IgD-negative memory B cell (primary cell): Measurements from ENCODE around the gene FGFR4. TPM values are rescaled to one million over a fixed set of nuclear protein-coding genes. Genes with fewer than 3 reads are reported as not detected.

ENCODE experiments used
- H3K27ac Mint-ChIP-seq, 3 donors: one replicate each; pipeline ENCODE4 v1.8.0; 2020 to 2022; ENCODE audit warnings: mild to moderate bottlenecking in 3 of 3, mixed read lengths in 3 of 3, moderate library complexity in 1 of 3
- H3K27me3 Mint-ChIP-seq: one replicate; pipeline ENCODE4 v1.8.0; 2021; ENCODE audit warnings: mixed read lengths
- H3K36me3 Mint-ChIP-seq: one replicate; pipeline ENCODE4 v1.8.0; 2020; ENCODE audit warnings: mild to moderate bottlenecking, mixed read lengths
- H3K4me1 Mint-ChIP-seq, 3 donors: one replicate each; pipeline ENCODE4 v1.8.0; 2020 to 2022; ENCODE audit warnings: mixed read lengths in 3 of 3, mild to moderate bottlenecking in 1 of 3
- H3K4me3 Mint-ChIP-seq, 4 donors: one replicate each; pipeline ENCODE4 v1.8.0; 2020 to 2022; ENCODE audit warnings: mild to moderate bottlenecking in 4 of 4, mixed read lengths in 4 of 4, moderate library complexity in 3 of 4
- H3K9me3 Mint-ChIP-seq, 3 donors: one replicate each; pipeline ENCODE4 v1.8.0; 2020 to 2021; ENCODE audit warnings: mixed read lengths in 3 of 3, mild to moderate bottlenecking in 1 of 3
- polyA plus RNA-seq: library from polyadenylated mRNA; unstranded; fragments of 300-500 nt; fragmentation: Illumina TruSeq; gene quantifications from one replicate; pipeline ENCODE4 v1.2.3, GENCODE V29; 2021

Gene FGFR4
- polyA plus RNA-seq, 1 donor from 2014 or later, result 0.38 TPM

DNA sequence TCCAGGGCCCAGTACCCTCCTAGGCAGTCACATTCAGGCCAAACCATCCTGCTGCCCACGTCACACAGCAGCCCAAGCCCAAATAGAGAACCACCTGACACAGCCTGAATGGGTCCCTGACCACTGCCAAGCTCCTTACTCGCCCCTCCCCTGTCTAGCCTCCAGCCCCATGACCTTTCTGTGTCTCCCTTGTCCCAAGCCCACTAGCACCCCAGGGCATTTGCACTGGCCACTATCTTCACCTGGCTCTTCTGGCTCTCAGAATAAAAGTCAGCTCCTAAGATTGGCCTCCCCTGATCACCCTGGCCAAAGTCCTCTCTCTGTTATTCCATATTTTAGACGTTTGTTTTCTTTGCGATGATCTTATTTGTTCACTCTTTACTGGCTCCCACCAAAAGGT is 20.4 kb downstream of the FGFR4 start:
- H3K27ac Mint-ChIP-seq, result no peak overlapping the region
- H3K4me3 Mint-ChIP-seq, result no peak overlapping the region
- H3K4me1 Mint-ChIP-seq, result peaks cover 0 to 5% (median 4%) of the 10 kb centered on the region in 3 donors
- H3K27me3 Mint-ChIP-seq, result peaks cover 10% of the 10 kb centered on the region
- H3K36me3 Mint-ChIP-seq, result no peaks in the 10 kb centered on the region
- H3K9me3 Mint-ChIP-seq, result no peaks in the 10 kb centered on the region

DNA sequence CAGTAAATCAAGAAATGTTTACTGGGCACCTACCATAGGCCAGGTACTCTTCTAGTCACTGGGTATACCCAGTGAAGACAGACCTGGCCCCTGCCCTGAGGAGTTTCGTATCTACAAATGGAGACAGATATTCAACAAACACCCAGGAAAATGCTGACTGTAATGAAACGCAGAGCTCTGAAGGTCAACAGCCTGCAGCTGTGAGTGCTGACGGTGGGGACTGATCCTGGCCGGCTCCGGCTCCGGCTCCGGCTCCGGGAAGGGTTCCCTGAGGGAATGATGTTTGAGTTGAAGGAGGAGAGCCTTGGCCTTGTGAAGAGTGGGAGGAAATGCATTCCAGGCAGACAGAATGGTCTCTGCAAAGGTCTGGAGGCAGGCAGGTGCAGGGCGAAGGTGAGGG is 23.1 kb downstream of the FGFR4 start:
- no peak overlapping the region for H3K27ac Mint-ChIP-seq
- H3K27me3 Mint-ChIP-seq, result peaks cover 4% of the 10 kb centered on the region
- no peak overlapping the region for H3K4me3 Mint-ChIP-seq
- no peaks in the 10 kb centered on the region for H3K36me3 Mint-ChIP-seq
- H3K9me3 Mint-ChIP-seq, result no peaks in the 10 kb centered on the region
- peaks cover 5 to 8% (median 8%) of the 10 kb centered on the region in 3 donors for H3K4me1 Mint-ChIP-seq

DNA sequence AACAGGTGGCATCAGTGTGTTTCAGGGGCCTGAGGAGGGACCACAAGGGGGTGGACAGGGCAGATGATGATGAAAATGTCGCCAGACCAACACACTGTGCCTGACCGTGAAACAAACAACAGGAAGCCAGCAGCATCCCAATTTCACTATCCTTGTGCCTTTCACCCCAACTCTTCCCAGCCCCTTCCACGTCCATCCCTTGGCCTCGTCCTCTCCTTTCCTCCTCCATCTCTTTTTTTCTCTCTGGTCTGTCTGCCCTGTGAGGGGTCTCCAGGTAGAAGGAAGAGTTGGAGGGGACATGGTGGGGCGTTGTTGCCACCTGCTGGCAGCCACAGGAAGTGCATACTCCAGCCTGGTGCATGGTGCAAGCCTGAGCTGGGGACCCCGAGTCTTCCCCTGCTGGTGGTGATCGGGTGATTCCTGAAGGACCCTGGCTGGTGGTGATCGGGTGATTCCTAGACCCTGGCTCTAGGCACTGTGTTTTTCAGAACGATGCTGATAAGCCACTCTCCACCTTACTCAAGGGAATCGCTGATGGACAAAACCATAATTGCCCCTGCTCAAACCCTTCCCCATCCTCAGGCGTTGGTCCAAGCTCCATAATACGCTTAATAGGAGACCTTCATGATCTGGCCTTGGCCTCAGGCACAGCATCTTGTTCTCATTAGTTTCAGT is 25.1 kb downstream of the FGFR4 start:
- Mint-ChIP-seq H3K27ac (no peak overlapping the region), H3K4me1 (peaks cover 8 to 14% (median 14%) of the 10 kb centered on the region in 3 donors), H3K27me3 (peaks cover 5% of the 10 kb centered on the region), H3K36me3 (no peaks in the 10 kb centered on the region), H3K9me3 (no peaks in the 10 kb centered on the region), H3K4me3 (peak overlapping the region in 1 of 4 donors; percentile 48)

DNA sequence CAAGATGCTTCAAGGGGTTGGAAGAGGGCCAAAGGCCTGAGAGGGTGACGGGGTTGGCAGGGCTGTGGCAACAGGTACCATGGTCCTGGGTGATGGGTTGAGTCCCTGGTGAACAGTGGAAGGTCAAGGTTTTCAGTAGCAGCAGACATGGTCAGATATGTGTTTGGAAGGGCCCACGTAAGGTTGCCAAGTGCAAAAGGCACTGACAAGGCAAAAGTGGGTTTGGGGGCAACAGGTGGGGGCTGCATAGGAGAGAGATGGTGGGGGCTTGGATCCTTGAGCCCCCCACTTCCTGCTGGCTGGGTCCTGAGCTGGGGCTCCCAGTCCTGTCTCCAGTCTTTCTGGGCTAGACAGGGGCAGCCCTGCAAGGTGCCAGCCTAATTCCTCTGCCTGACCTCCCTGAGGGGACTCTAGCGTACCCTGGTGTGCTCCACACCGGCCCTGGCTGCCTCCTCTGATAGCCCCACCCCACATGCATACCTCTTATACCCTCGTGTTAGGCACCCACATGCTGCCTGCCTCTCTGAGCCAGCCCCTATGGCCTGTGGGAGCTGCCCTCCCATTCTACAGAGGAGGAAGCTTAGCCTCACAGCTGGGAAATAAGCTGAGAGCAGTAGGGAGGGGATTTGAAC is 26.0 kb downstream of the FGFR4 start:
- peaks cover 3% of the 10 kb centered on the region for H3K27me3 Mint-ChIP-seq
- H3K4me3 Mint-ChIP-seq, result no peak overlapping the region
- H3K36me3 Mint-ChIP-seq, result no peaks in the 10 kb centered on the region
- H3K27ac Mint-ChIP-seq, result no peak overlapping the region
- H3K9me3 Mint-ChIP-seq, result no peaks in the 10 kb centered on the region
- peaks cover 8 to 16% (median 16%) of the 10 kb centered on the region in 3 donors for H3K4me1 Mint-ChIP-seq

DNA sequence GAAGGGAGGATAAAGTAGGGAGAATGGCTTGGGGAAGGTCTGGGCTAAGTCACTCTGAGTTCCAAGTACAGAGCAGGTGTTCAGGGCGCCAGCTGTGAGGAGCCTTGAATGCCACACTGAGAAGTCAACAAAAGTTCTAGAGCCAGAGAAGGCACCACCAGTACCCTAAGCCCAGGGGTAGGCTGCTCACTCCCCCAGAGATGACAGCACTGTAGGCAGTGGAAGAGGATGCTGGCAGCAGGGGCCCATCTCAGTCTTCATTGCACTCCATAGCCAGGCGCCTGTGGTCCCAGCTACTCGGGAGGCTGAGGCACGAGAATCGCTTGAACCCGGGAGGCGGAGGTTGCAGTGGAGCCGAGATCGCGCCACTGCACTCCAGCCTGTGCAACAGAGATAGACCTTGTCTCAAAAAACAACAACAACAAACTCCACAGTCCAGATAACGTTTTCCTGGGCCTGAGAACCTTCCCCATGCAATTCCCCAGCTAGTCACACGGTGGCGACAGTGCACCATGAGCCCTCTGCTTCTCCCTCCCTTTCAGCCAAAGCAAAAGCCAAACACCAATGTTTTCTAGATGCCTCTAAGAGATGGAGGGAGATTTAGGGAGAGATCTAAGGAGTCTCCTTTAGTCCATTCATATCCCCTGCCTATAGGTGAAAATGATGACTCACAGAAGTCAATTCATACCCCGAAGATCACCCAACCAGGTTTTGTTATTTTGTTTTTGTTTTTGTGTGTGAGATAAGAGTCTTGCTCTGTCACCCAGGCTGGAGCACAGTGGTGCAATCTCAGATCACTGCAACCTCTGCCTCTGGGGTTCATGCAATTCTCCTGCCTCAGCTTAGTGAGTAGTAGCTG is 27.1 kb downstream of the FGFR4 start:
- Mint-ChIP-seq H3K4me1 (peaks cover 8 to 17% (median 16%) of the 10 kb centered on the region in 3 donors), H3K36me3 (no peaks in the 10 kb centered on the region), H3K27ac (peak overlapping the region in 1 of 3 donors; percentile 86), H3K4me3 (peak overlapping the region in 1 of 4 donors; percentile 25), H3K9me3 (no peaks in the 10 kb centered on the region), H3K27me3 (peaks cover 3% of the 10 kb centered on the region)

DNA sequence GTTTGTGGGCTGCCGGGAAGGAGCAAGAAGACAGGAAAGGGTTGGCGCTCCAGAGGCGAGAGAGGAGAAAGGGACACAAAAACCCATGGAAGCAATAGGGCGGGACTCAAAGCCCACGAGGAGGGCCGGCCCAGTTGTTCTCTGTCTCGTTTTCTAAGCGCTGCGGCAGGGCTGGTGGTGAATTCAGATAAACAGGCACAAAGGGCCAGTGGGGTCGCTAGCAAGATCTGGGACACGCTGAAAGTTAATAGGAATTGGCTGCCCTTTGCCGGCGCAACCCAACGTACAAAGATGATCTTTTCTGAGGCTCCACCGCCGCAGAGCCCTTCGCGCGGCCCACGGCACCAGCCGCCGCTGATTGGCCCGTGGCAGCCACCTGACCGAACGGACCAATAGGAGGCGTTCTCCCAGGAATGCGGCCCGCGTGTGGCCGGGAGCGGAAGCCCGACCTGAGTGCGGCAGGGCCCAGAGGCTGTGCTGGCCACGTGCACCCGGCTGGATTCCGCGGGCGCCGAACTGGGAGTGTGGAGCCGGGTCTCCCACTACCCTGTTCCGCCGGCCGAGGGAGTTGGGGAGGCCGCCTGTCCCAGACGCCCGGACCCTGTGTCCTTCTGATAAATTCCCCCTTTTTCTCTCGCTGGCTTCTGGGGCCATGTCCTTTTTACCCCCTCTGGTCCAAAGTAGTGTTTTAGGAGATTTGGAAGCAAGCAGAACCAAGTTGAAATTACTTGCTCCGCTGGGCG is 30.1 kb downstream of the FGFR4 start:
- H3K4me1 Mint-ChIP-seq, result peaks cover 3 to 16% (median 14%) of the 10 kb centered on the region in 3 donors
- peaks cover 1% of the 10 kb centered on the region for H3K27me3 Mint-ChIP-seq

DNA sequence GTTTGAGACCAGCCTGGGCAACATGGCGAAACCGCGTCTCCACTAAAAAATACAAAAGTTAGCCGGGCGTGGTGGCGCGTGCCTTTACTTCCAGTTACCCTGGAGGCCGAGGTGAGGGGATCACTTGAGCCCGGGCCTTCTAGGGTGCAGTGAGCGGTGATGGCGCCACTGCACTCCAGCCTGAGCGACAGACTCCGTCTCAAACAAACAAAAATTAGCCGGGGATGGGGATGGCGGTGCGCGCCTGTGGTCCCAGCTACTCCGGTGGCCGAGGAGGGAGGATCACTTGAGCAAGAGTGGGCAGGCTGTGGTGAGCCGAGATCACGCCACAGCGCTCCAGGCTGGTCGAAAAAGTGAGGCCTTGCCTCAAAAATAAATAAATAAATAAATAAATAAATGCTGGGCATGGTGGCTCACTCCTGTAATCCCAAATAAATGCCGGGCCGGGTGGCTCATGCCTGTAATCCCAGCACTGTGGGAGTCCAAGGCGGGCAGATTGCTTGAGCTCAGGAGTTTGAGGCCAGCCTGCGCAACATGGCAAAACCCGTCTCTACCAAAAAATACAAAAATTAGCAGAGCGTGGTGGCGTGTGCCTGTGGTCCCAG is 30.8 kb downstream of the FGFR4 start:
- H3K27me3 Mint-ChIP-seq, result peaks cover 1% of the 10 kb centered on the region
- H3K4me1 Mint-ChIP-seq, result peaks cover 3 to 16% (median 13%) of the 10 kb centered on the region in 3 donors
- no peaks in the 10 kb centered on the region for H3K9me3 Mint-ChIP-seq
- H3K27ac Mint-ChIP-seq, result peak overlapping the region in 1 of 3 donors; percentile 22
- no peaks in the 10 kb centered on the region for H3K36me3 Mint-ChIP-seq
- peak overlapping the region in 1 of 4 donors; percentile 54 for H3K4me3 Mint-ChIP-seq

More for the DNA sequence above, 30.1 kb downstream of the FGFR4 start:
- Mint-ChIP-seq H3K4me3 (peak overlapping the region; percentile 41 to 90 (median 66)), H3K36me3 (no peaks in the 10 kb centered on the region), H3K27ac (peak overlapping the region in 2 of 3 donors; percentile 3 to 70), H3K9me3 (no peaks in the 10 kb centered on the region)

DNA sequence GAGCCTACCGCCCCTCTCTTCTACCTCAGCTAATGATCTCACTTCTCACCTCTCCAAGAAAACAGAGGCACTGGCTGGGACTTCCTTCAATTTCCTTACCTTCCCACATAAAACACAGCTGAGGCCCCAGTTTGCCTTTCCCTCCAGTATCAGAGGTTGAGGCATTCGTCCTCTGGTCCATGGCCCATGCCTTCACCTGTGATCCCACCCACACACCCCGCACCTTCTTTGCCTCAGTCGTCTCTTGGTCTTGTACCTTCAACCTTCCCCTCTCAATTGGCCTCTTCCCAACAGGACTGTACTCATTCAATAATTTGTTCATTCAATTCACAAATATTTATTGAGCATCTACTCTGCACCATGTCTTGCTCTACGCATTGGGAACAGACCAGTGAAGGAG is 35.9 kb downstream of the FGFR4 start:
- H3K9me3 Mint-ChIP-seq, result no peaks in the 10 kb centered on the region
- no peak overlapping the region for H3K4me3 Mint-ChIP-seq
- H3K27ac Mint-ChIP-seq, result peak overlapping the region in 1 of 3 donors; percentile 20

DNA sequence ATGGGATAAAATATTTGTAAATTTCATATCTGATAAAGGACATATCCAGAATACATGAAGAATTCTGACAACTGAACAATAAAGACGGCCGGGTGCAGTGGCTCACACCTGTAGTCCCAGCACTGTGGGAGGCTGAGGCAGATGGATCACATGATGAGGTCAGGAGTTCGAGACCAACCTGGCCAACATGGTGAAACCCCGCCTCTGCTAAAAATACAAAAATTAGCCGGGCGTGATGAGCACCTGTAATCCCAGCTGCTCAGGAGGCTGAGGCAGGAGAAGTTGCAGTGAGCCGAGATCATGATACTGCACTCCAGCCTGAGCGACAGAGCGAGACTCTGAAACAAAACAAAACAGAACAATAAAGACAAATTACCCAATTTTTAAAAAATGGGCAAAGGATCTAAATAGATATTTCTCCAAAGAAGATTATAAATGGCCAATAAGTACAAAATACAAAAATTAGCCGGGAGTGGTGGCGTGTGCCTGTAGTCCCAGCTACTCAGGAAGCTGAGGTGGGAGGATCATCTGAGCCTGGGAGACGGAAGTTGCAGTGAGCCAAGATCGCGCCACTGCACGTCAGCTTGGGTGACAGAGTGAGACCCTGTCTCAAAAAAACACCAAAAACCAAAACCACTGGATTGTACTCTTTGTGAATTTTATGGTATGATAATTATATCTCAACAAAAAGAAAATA is 37.2 kb downstream of the FGFR4 start:
- Mint-ChIP-seq H3K4me1 (peaks cover 17 to 23% (median 23%) of the 10 kb centered on the region in 3 donors), H3K9me3 (no peaks in the 10 kb centered on the region), H3K27me3 (no peaks in the 10 kb centered on the region), H3K27ac (peak overlapping the region; percentile 4 to 88 (median 20)), H3K4me3 (peak overlapping the region; percentile 76 to 88 (median 84)), H3K36me3 (no peaks in the 10 kb centered on the region)

More for the DNA sequence above, 35.9 kb downstream of the FGFR4 start:
- H3K4me1 Mint-ChIP-seq, result peaks cover 12 to 15% (median 14%) of the 10 kb centered on the region in 3 donors
- H3K36me3 Mint-ChIP-seq, result no peaks in the 10 kb centered on the region
- no peaks in the 10 kb centered on the region for H3K27me3 Mint-ChIP-seq

DNA sequence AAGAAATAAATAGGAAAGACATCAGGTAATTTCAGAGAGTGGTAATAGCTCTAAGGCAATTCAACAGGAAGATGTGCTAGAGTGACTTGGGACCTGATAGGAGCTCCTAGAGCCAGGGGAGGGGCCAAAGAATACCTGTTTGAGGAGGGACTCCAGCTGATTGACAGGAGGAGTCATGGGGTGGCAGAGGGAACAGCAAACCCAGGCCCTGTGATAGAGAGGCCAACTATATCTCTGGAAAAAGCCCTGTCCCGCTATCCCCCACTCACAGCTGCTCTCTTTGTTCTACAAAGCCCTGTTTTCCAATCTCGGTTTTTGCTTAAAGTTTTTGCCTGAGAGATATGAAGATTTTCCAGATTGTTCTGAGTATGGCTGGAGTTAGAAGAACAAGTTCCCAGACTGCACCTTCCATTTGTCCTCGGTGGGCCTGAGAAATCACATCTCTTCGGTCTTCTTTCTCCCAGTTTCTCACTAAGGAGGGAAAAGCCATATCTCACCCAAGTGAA is 37.8 kb downstream of the FGFR4 start:
- Mint-ChIP-seq H3K27me3 (no peaks in the 10 kb centered on the region), H3K4me3 (peak overlapping the region; percentile 76 to 88 (median 84)), H3K36me3 (no peaks in the 10 kb centered on the region), H3K9me3 (no peaks in the 10 kb centered on the region), H3K27ac (peak overlapping the region in 1 of 3 donors; percentile 88), H3K4me1 (peaks cover 23 to 29% (median 26%) of the 10 kb centered on the region in 3 donors)

DNA sequence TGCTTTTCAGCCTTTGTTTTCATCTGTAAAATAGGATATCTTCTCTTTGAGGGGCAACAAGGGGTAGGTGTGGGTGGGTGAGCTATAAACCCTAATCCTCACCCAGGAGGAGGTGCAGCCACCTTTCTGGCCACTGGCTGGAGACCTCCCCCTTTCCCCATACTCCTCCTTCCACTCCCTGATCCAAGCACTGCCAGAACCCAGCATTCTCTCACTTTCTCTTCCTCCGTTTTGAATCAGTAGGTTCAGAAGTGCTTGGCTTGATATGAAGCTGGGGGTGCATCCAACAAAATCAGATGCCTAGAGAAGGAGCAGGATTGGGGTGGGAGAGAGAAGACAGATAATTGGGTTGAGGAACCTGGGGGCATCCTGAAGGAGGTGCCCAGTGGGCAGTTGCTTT is 40.1 kb downstream of the FGFR4 start:
- Mint-ChIP-seq H3K4me3 (no peak overlapping the region), H3K9me3 (no peaks in the 10 kb centered on the region), H3K27ac (no peak overlapping the region), H3K27me3 (no peaks in the 10 kb centered on the region), H3K4me1 (peaks cover 26 to 36% (median 33%) of the 10 kb centered on the region in 3 donors), H3K36me3 (no peaks in the 10 kb centered on the region)

DNA sequence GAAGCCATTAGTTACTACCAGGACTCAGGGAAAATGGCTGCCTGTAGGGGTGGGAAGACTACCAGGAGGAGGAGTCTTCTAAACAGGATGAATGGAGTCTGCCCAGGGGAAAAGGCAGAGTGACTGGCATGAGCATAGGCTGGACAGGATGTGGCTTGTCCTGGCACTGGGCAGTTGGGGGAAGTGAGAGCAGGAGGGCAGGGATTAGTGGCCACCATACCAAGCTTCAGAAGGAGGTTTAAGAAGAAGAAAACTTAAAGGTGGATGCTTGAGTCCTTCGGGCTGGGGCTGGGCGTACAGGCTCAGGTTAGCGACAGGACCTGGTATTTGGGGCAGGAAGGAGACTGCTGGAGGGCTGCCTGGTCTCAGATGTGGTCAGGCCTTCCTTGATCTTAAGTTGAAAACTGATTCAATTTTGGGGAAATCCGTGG is 41.9 kb downstream of the FGFR4 start:
- H3K4me3 Mint-ChIP-seq, result peak overlapping the region in 2 of 4 donors; percentile 15 to 59
- H3K36me3 Mint-ChIP-seq, result no peaks in the 10 kb centered on the region
- no peaks in the 10 kb centered on the region for H3K27me3 Mint-ChIP-seq
- H3K9me3 Mint-ChIP-seq, result no peaks in the 10 kb centered on the region
- H3K27ac Mint-ChIP-seq, result peak overlapping the region in 2 of 3 donors; percentile 77 to 78
- peaks cover 24 to 36% (median 33%) of the 10 kb centered on the region in 3 donors for H3K4me1 Mint-ChIP-seq

DNA sequence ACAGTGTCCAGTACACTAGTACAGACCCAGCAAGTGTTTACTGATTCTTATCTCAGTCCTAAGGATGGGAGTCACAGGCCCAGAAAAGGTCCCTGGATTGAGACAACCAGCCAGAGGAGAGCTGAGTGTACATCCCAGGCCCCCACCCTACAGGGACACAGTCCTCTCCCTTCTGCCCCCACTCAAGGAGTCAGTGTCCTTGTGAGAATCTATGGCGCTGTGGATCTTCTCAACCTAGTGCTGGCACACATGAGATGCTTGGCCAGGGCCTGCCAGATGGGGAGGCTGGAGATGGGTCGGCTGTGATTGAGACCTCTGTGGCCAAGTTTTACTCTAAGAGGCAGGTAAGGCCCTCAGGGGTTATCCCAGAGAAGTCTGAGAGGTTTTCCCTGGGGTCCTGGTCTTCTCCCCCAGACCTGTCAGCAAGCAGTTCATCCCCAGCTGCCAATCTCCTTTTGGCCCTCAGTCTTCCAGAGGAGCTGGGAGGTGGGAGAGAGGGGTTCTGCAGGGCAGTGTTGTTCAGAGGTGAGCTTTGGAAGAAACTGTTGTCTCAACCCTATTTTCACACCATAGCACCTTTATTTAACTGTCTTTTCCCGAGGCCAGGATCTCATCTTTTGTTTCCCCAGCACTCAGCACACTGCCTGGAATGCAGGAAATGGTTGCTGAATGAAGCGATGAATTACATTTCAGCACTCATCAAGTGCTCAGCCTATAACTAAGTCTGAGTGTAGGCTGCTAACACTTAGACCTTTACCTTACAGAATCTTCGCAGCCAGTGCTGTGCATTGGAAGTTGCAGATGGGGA is 43.7 kb downstream of the FGFR4 start:
- Mint-ChIP-seq H3K36me3 (peaks cover 1% of the 10 kb centered on the region), H3K9me3 (no peaks in the 10 kb centered on the region), H3K27me3 (no peaks in the 10 kb centered on the region), H3K4me3 (peak overlapping the region in 2 of 4 donors; percentile 9 to 59), H3K27ac (peak overlapping the region; percentile 49 to 77 (median 52)), H3K4me1 (peaks cover 20 to 32% (median 29%) of the 10 kb centered on the region in 3 donors)
